ENCODE measurements around the gene RPS2.
"Not testable (repeated sequence)": the region's sequence is repeated elsewhere in the genome, so short reads cannot be mapped to it uniquely, and the experiment has no call there.

The RPS2 gene

GRCh38 chr16:1964506-1965395, at the start of gene RPS2:
Gene RPS2 (minus strand): TSS chr16:1964826. CDS start chr16:1964625, 201 bp downstream.
- peak; percentile 96 for DNase-seq (ENCODE audit: low read depth)

GRCh38 chr16:2013527-2013926, 48.9 kb upstream of the RPS2 start:
- DNase-seq (ENCODE audit: low read depth): no peak

- DNase-seq (ENCODE audit: low read depth): not testable (repeated sequence)
These were observed 47.1 kb upstream of the RPS2 start for GRCh38 chr16:2011726-2012125.

GRCh38 chr16:2009791-2010510, 45.3 kb upstream of the RPS2 start, which contains the start of gene ZNF598:
Gene ZNF598 (minus strand): TSS chr16:2009821.
- peak; percentile 71 for DNase-seq (ENCODE audit: low read depth)

GRCh38 chr16:2009164-2009711, 44.6 kb upstream of the RPS2 start:
- DNase-seq (ENCODE audit: low read depth): no peak

GRCh38 chr16:2008631-2009163, 44.1 kb upstream of the RPS2 start:
- DNase-seq (ENCODE audit: low read depth): no peak

- no peak for DNase-seq (ENCODE audit: low read depth)
These were observed 43.4 kb upstream of the RPS2 start for GRCh38 chr16:2008009-2008526.

- no peak for DNase-seq (ENCODE audit: low read depth)
These were observed 42.6 kb upstream of the RPS2 start for GRCh38 chr16:2007081-2007836.

- no peak for DNase-seq (ENCODE audit: low read depth)
These were observed 41.7 kb upstream of the RPS2 start for GRCh38 chr16:2006317-2006716.

GRCh38 chr16:2005646-2006045, 41.0 kb upstream of the RPS2 start:
- no peak for DNase-seq (ENCODE audit: low read depth)

- DNase-seq (ENCODE audit: low read depth): no peak
These were observed 40.3 kb upstream of the RPS2 start for GRCh38 chr16:2004795-2005517.

- peak; percentile 84 for DNase-seq (ENCODE audit: low read depth)
These were observed 39.4 kb upstream of the RPS2 start for GRCh38 chr16:2003827-2004641.

- DNase-seq (ENCODE audit: low read depth): no peak
These were observed 38.7 kb upstream of the RPS2 start for GRCh38 chr16:2003231-2003826.

GRCh38 chr16:2002406-2003230, 38.0 kb upstream of the RPS2 start:
- DNase-seq (ENCODE audit: low read depth): no peak

GRCh38 chr16:2001456-2002355, 37.1 kb upstream of the RPS2 start:
- DNase-seq (ENCODE audit: low read depth): no peak

GRCh38 chr16:2001035-2001434, 36.4 kb upstream of the RPS2 start:
- DNase-seq (ENCODE audit: low read depth): no peak

GRCh38 chr16:1999866-2000514, 35.4 kb upstream of the RPS2 start:
- no peak for DNase-seq (ENCODE audit: low read depth)
